Uterus (tissue), 4 donors: ENCODE results near the gene PAK1. TPM values are rescaled to one million over a fixed set of nuclear protein-coding genes. Genes with fewer than 3 reads are reported as not detected.

Experiments
- DNase-seq, 2 donors: peaks; one replicate each; pipeline ENCODE4 v3.0.0-alpha.2; 2019 to 2020
- H3K27ac ChIP-seq, 2 donors: fragments of 200-600 bp; sonication (generic); 1 replicate in 1 of 2; 2 replicates in 1 of 2; pipeline ENCODE4 v1.5.1; 2016 to 2018
- H3K27me3 ChIP-seq, 2 donors: fragments of 200-600 bp; sonication (generic); one replicate each; pipeline ENCODE4 v1.5.1; 2018 to 2019; ENCODE audit warnings: control low read depth in 1 of 2
- H3K36me3 ChIP-seq, 2 donors: fragments of 200-600 bp; sonication (generic); one replicate each; pipeline ENCODE4 v1.5.1; 2019; ENCODE audit warnings: control low read depth in 1 of 2
- H3K4me1 ChIP-seq, 2 donors: fragments of 200-600 bp; sonication (generic); one replicate each; pipeline ENCODE4 v1.5.1; 2018 to 2019; ENCODE audit warnings: control low read depth in 1 of 2
- H3K4me3 ChIP-seq, 2 donors: fragments of 200-600 bp; sonication (generic); 1 replicate in 1 of 2; 2 replicates in 1 of 2; pipeline ENCODE4 v1.5.1; 2018 to 2019; ENCODE audit warnings: mild to moderate bottlenecking in 1 of 2
- H3K9me3 ChIP-seq, 2 donors: fragments of 200-600 bp; sonication (generic); one replicate each; pipeline ENCODE4 v1.5.1; 2019; ENCODE audit warnings: control low read depth in 1 of 2
- CTCF ChIP-seq, 4 experiments: fragments of 200-600 bp in 2 of 4; fragments of 450-650 bp in 2 of 4; sonication (generic) in 2 of 4; IDR thresholded peaks; one replicate each; pipeline ENCODE4 v1.5.1; 2016 to 2019; ENCODE audit warnings: antibody characterized with exemption in 4 of 4, mild to moderate bottlenecking in 2 of 4, moderate library complexity in 1 of 4
- POLR2A ChIP-seq, 2 donors: fragments of 450-650 bp; IDR thresholded peaks; one replicate each; pipeline ENCODE4 v1.6.1; 2016; ENCODE audit warnings: antibody characterized with exemption in 2 of 2, mild to moderate bottlenecking in 1 of 2, moderate library complexity in 1 of 2
- intact Hi-C: fragments of 100-400 bp; cut with DNase I; formaldehyde crosslinking; loops from one replicate; pipeline ENCODE4 v1.15.1; 2023; ENCODE audit warnings: low total_unique reads
- total RNA-seq, 4 donors: library from RNA; depleted of rRNA in 3 of 4; stranded (reverse); fragments of >200 nt in 3 of 4; gene quantifications; one replicate each; pipeline versions ENCODE4 v1.1.0 to v1.2.4, GENCODE V29; 2014 to 2023
- donor health status: DM: yes; HTN: yes; CAD: no.

PAK1 gene
- total RNA-seq, 4 donors from 2014 or later = 17.4 to 55.2 (median 35.7) TPM

GRCh38 chr11:77397631-77398030 is 76.3 kb downstream of the PAK1 start:
- peaks cover 0 to under 1% of the 10 kb centered on the region in 2 donors for H3K4me1 ChIP-seq

GRCh38 chr11:77396911-77397310 is 77.0 kb downstream of the PAK1 start:
- no peaks in the 10 kb centered on the region for H3K36me3 ChIP-seq
- no peaks in the 10 kb centered on the region for H3K9me3 ChIP-seq
- no peak overlapping the region for H3K27ac ChIP-seq
- intact Hi-C loops = no loop called here
- no peaks in the 10 kb centered on the region for H3K27me3 ChIP-seq
- peaks cover 0 to 4% of the 10 kb centered on the region in 2 donors for H3K4me1 ChIP-seq
- DNase-seq = no peak
- H3K4me3 ChIP-seq = no peak overlapping the region
- TF ChIP-seq CTCF (IDR thresholded peaks at IDR 0.05) (no peak), POLR2A (IDR thresholded peaks at IDR 0.05) (no peak)

More at GRCh38 chr11:77397631-77398030, 76.3 kb downstream of the PAK1 start:
- Histone ChIP-seq H3K4me3 (no peak overlapping the region), H3K27ac (no peak overlapping the region), H3K27me3 (no peaks in the 10 kb centered on the region), H3K9me3 (no peaks in the 10 kb centered on the region), H3K36me3 (no peaks in the 10 kb centered on the region)
- DNase-seq = no peak
- intact Hi-C loops = no loop called here
- TF ChIP-seq CTCF (IDR thresholded peaks at IDR 0.05) (no peak), POLR2A (IDR thresholded peaks at IDR 0.05) (no peak)

GRCh38 chr11:77396305-77396704 is 77.6 kb downstream of the PAK1 start:
- intact Hi-C loops = no loop called here
- DNase-seq = no peak
- H3K4me1 ChIP-seq = peaks cover 0 to 4% of the 10 kb centered on the region in 2 donors

GRCh38 chr11:77395460-77396173 is 78.3 kb downstream of the PAK1 start:
- peaks cover 0 to 4% of the 10 kb centered on the region in 2 donors for H3K4me1 ChIP-seq

More at GRCh38 chr11:77396305-77396704, 77.6 kb downstream of the PAK1 start:
- H3K4me3 ChIP-seq = no peak overlapping the region
- TF ChIP-seq CTCF (IDR thresholded peaks at IDR 0.05) (no peak), POLR2A (IDR thresholded peaks at IDR 0.05) (no peak)
- H3K27ac ChIP-seq = no peak overlapping the region
- no peaks in the 10 kb centered on the region for H3K9me3 ChIP-seq
- no peaks in the 10 kb centered on the region for H3K36me3 ChIP-seq
- no peaks in the 10 kb centered on the region for H3K27me3 ChIP-seq

More at GRCh38 chr11:77395460-77396173, 78.3 kb downstream of the PAK1 start:
- Histone ChIP-seq H3K27me3 (no peaks in the 10 kb centered on the region), H3K9me3 (no peaks in the 10 kb centered on the region), H3K27ac (no peak overlapping the region), H3K4me3 (no peak overlapping the region), H3K36me3 (no peaks in the 10 kb centered on the region)
- TF ChIP-seq POLR2A (IDR thresholded peaks at IDR 0.05) (no peak), CTCF (IDR thresholded peaks at IDR 0.05) (no peak)
- intact Hi-C loops = no loop called here
- no peak for DNase-seq
